Measurements from ENCODE around the gene ELF1. TPM values are rescaled to one million over a fixed set of nuclear protein-coding genes. Genes with fewer than 3 reads are reported as not detected.

Gene ELF1
- 10 to 100 TPM; 61.8 to 86.1 TPM for total RNA-seq

DNA sequence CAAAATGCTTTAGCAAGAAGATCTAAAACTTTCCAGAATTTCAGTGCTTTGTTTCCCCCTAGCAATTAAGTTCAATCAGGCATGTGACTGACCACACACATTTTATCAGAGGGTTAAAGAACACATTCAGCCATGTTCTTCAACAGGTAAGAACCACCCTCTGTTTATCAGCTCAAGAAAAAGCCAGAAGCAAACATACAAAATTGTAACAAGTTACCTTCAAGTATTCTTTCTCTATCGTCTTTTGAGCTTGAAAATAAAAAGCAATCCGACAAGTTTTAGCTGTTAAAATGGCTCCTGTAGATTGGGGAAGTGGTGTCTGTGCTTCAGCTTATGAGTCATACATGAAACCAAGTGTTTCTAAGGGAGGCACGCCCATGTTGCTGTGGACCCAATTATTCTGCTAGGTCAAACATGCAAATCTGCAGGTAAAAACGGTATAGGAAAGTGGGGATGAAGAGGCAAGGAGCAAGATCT is at the start of gene ELF1:
Gene ELF1 (minus strand): TSS at position 306 of the 477 bp plus-strand sequence. CDS start 37,262 bp downstream, outside the sequence.
- DNase-seq (ENCODE audit: low spot score): peak; percentile 78
- Mint-ChIP-seq H3K9me3 (no peaks in the 10 kb centered on the region), H3K27ac (peak within 1 kb of the TSS; percentile 91 to 97), H3K36me3 (peaks cover 10% of the 10 kb centered on the region), H3K27me3 (no peaks in the 10 kb centered on the region), H3K4me3 (peak within 1 kb of the TSS; percentile 84), H3K4me1 (ENCODE audit: low read depth in 2 of 2) (peaks cover 33 to 44% of the 10 kb centered on the region in 2 donors)
- peak; percentile 92 to 93 for ATAC-seq

DNA sequence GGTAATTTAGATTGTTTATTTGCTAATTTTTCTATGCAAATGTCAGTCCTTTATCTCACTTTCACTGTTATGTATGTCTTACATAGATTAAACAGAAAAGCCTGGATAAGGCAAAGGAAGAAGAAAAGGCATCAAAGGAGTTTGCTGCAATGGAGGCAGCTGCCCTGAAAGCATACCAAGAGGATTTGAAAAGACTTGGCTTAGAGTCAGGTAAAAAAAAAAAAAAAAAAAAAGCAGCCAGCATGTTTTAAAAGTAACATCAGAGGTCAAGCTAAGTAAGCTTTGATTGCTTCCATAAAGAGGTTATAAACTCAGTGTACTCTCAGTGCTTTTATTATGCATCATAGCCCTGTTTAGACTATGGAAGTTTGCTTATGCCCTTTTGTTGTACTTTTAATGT is 46.0 kb upstream of the ELF1 start:
- Mint-ChIP-seq H3K9me3 (no peaks in the 10 kb centered on the region), H3K36me3 (peaks cover 13% of the 10 kb centered on the region), H3K27me3 (no peaks in the 10 kb centered on the region)

DNA sequence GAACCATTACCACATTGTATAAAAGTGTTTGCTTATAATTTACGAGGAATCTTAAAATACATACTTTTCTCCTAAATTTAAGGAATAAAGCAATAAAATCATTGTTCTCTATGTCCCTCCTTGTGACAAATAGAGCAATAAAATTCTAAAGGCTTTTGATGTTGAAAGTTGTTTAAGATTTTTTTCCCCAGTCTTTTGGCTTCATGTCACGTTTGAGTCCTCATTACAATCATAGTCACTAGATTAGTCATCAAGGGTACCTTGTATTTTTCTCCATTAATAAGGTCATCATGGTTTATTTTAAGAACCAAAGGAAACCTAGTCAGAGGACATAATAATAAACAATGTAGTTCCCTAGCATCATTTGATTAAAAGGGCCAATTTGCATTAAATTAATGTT is 45.4 kb upstream of the ELF1 start:
- H3K4me3 Mint-ChIP-seq: no peak overlapping the region
- no peaks in the 10 kb centered on the region for H3K9me3 Mint-ChIP-seq
- H3K27ac Mint-ChIP-seq: no peak overlapping the region
- H3K4me1 Mint-ChIP-seq (ENCODE audit: low read depth in 2 of 2): peaks cover 19 to 21% of the 10 kb centered on the region in 2 donors
- peaks cover 11% of the 10 kb centered on the region for H3K36me3 Mint-ChIP-seq
- no peak for ATAC-seq
- H3K27me3 Mint-ChIP-seq: no peaks in the 10 kb centered on the region
- DNase-seq (ENCODE audit: low spot score): no peak

More for the DNA sequence above, 46.0 kb upstream of the ELF1 start:
- ATAC-seq (no peak), DNase-seq (ENCODE audit: low spot score) (no peak)
- peaks cover 13 to 17% of the 10 kb centered on the region in 2 donors for H3K4me1 Mint-ChIP-seq (ENCODE audit: low read depth in 2 of 2)
- no peak overlapping the region for H3K27ac Mint-ChIP-seq
- H3K4me3 Mint-ChIP-seq: no peak overlapping the region

DNA sequence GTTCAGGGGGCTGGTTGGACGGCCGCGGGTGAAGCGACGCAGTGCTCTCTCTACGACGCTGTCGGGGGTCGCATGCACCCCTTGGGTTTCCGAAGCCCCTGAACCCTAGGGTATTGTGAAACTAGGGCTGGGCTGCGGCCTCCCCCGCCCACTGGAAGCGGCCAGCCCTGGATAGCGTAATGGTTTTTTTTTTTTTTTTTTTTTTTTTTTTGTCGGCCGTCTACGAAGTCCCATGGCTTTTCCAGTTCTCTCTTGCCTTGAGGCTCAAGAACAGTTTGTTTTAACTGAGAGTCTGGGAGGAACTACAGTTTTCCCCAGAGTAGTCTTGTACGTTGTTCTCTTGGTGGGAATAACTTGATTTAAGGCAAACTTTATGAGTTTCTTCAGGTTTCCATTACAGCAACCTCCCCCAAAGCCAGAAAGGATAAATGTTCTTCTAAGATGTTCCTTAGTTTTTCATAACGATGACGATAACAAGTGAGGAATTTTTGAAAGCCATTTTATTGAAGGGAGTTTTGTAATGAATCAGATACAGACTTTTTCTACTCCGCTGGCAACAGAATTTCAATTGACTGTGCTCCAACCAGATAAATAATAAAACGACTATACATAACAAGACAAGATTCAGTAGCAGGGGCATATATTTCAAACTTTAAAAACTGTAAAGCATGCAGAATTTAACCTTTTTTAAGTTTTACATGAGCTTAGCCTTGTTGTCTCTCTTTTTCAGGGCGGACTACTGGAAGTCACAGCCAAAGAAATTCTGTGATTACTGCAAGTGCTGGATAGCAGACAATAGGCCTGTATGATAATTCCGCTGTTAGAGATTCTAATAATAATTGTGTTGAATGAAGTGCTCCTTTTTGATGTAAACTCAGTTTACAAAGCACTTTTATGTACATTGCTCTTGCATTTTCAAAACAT is 43.1 kb upstream of the ELF1 start:
- Mint-ChIP-seq H3K27ac (peak overlapping the region; percentile 97 to 98), H3K4me1 (ENCODE audit: low read depth in 2 of 2) (peaks cover 30 to 32% of the 10 kb centered on the region in 2 donors), H3K27me3 (no peaks in the 10 kb centered on the region), H3K9me3 (no peaks in the 10 kb centered on the region), H3K36me3 (peaks cover 3% of the 10 kb centered on the region), H3K4me3 (peak overlapping the region; percentile 97)
- peak; percentile 42 to 62 for ATAC-seq
- DNase-seq (ENCODE audit: low spot score): no peak

DNA sequence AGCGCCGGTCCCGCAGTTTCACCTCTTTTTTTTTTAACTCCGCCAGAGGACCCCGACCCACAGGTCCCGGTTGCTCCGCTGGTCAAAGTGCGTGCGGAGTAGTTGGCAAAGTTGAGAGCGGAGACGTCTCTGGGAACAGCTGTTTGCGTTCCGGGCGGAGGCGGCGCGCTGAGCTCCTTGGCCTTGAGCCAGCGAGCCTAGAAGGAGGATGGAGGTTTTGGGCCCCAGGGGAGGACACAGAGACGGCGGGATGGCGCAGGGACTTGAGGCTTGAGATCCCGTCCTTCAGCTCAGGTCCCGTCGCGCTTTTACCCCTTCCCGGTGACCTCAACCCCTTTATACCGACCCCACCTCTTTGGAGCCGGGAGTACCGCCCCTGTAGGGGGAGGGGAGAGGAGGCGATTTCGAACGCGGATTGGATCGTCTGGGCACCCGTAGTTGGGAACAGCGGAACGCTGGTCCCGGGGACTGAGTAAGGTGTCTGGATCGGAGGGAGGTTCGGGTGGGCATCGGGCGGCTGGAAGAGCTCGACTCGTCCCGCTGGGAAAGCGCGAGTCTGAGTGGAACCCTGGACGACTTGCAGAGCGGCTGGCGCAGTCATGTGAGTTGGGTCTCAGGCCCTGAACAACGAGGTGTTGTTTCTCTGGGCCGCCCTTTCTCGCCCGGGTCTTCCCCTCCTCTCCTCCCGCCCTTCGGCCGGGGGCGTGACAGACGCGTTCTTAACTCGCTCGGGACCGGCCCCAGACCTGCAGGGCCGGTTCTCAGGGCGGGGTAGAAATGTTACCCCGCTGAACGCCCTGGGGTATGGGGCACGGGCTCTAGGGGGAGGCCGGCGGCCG is 42.2 kb upstream of the ELF1 start, which contains the start of gene WBP4:
Gene WBP4 (plus strand): TSS at position 435 of the 839 bp plus-strand sequence. CDS start 165 bp downstream, at position 600.
- H3K4me1 Mint-ChIP-seq (ENCODE audit: low read depth in 2 of 2): peaks cover 35 to 38% of the 10 kb centered on the region in 2 donors
- H3K36me3 Mint-ChIP-seq: no peaks in the 10 kb centered on the region
- H3K27me3 Mint-ChIP-seq: no peaks in the 10 kb centered on the region
- H3K4me3 Mint-ChIP-seq: peak within 1 kb of the TSS; percentile 97
- peak within 1 kb of the TSS; percentile 97 to 98 for H3K27ac Mint-ChIP-seq
- no peaks in the 10 kb centered on the region for H3K9me3 Mint-ChIP-seq
- ATAC-seq: peak; percentile 87 to 88
- peak; percentile 95 for DNase-seq (ENCODE audit: low spot score)

DNA sequence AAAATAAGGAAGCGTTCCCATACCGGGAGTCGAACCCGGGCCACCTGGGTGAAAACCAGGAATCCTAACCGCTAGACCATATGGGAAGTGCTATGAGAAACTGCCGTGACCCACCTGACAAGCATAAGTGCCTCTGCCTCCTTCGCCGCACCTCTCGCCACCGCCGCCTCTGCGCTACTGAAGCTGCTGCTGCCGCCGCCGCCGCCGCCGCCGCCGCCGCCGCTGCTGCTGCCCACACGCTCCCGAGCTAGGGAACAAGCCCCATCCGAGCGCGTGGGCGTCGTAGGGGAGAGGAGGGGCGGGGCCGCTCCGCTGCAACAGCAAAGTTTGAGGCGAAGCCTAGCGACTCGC is 41.6 kb upstream of the ELF1 start:
- DNase-seq (ENCODE audit: low spot score) (peak; percentile 93), ATAC-seq (peak; percentile 72 to 79)
- no peaks in the 10 kb centered on the region for H3K27me3 Mint-ChIP-seq
- H3K9me3 Mint-ChIP-seq: no peaks in the 10 kb centered on the region
- H3K4me1 Mint-ChIP-seq (ENCODE audit: low read depth in 2 of 2): peaks cover 39 to 40% of the 10 kb centered on the region in 2 donors
- no peaks in the 10 kb centered on the region for H3K36me3 Mint-ChIP-seq
- peak overlapping the region; percentile 97 to 98 for H3K27ac Mint-ChIP-seq
- peak overlapping the region; percentile 97 for H3K4me3 Mint-ChIP-seq

DNA sequence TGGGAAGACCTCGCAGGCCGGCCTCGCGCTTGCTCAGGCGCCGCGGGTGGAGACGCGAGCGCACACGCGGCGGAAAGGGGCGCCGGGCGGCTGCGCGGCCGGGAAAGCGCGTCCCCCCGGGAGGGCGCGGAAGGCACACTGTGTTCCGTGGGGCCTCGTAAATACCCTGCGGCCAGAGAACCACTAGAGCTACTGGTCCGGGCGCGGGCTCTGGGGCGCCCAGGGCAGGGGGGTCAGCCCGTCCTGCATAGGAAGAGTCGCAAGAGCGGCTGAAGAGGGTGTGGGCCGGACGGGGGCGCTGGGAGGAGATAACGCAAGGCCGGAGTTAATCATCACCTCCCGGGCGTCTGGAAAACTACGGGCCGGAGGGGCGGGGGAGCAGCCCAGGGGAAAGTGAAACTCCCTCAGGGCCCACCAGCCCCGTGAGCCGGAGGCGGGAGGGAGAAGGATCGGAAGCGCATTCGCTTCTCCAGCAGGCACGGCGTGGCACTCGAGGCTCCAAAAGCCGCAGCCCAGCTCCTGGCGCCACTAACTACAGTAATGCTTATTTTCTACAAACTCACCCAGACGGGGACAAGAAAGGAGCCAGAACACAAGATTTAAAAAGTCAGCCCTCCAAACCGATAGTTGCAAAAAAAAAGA is 41.1 kb upstream of the ELF1 start:
- peaks cover 42% of the 10 kb centered on the region in 2 donors for H3K4me1 Mint-ChIP-seq (ENCODE audit: low read depth in 2 of 2)
- H3K27me3 Mint-ChIP-seq: no peaks in the 10 kb centered on the region
- H3K36me3 Mint-ChIP-seq: no peaks in the 10 kb centered on the region
- DNase-seq (ENCODE audit: low spot score) (peak; percentile 91), ATAC-seq (peak; percentile 68 to 77)
- H3K27ac Mint-ChIP-seq: peak overlapping the region; percentile 97 to 98
- H3K9me3 Mint-ChIP-seq: no peaks in the 10 kb centered on the region
- H3K4me3 Mint-ChIP-seq: peak overlapping the region; percentile 97

DNA sequence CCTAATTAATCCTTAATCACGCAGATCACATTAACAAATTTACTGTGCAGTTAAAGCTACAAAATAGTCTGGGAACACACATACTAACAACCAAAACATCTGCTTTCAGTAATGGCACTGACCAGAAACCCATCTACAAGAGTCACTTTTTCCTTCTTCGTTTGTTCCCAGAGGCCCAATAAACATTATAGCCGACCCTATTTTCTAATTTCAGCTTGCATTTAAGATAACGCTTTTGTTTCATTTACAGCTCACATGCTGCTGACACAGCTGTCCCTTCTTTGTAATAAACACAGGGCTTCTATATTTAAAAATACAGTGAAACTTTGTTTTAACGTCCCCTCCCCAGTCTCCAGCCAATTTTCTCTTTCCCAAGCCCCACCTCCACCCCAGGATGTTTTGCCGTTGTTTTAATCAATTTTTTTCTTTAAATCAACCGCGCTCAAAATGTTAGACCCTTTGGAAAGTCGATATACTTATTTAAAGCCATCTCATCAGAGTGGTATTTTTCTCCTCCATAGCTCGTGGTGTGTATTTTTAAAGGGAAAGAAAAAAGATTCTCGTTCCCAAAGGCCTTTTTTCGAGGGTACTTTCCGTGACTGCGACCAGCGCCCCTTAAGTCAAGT is 40.5 kb upstream of the ELF1 start:
- peak overlapping the region; percentile 97 for H3K4me3 Mint-ChIP-seq
- H3K36me3 Mint-ChIP-seq: no peaks in the 10 kb centered on the region
- H3K27ac Mint-ChIP-seq: peak overlapping the region; percentile 97 to 98
- H3K4me1 Mint-ChIP-seq (ENCODE audit: low read depth in 2 of 2): peaks cover 48% of the 10 kb centered on the region in 2 donors
- no peaks in the 10 kb centered on the region for H3K27me3 Mint-ChIP-seq
- DNase-seq (ENCODE audit: low spot score): no peak
- no peak for ATAC-seq
- H3K9me3 Mint-ChIP-seq: no peaks in the 10 kb centered on the region

DNA sequence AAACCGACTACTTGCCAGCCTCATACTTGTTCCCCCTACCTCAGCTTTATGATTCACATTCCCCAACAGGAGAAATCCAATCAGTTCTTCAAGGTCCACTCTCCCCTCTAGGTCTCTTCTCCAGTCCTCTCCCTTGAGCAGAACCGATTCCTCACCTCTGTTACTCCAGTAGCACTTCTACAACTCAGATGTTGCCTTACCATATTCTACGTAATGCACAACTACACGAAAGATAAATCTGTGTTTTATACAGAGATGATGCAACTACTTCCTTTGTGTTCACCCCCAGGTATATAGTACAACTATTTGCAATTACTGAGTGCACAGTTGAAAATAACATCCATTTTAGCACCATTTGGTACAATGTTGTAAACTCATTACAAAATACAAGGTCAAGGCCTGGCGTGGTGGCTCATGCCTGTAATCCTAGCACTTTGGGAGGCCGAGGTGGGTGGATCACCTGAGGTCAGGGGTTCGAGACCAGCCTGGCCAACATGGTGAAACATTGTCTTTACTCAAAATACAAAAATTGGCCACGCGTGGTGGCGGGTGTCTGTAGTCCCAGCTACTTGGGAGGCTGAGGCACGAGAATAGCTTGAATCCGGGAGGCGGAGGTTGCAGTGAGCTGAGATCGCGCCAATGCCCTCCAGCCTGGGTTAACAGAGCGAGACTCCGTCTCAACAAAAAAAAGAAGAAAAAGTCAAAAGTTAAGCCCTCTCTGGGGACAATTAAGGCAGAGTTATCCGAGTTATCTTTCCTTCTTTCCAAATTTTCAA is 39.4 kb upstream of the ELF1 start:
- ATAC-seq (no peak), DNase-seq (ENCODE audit: low spot score) (no peak)
- H3K4me1 Mint-ChIP-seq (ENCODE audit: low read depth in 2 of 2): peaks cover 49 to 59% of the 10 kb centered on the region in 2 donors
- H3K27ac Mint-ChIP-seq: peak overlapping the region; percentile 97 to 98
- H3K9me3 Mint-ChIP-seq: no peaks in the 10 kb centered on the region
- H3K36me3 Mint-ChIP-seq: no peaks in the 10 kb centered on the region
- no peaks in the 10 kb centered on the region for H3K27me3 Mint-ChIP-seq
- peak overlapping the region; percentile 97 for H3K4me3 Mint-ChIP-seq

DNA sequence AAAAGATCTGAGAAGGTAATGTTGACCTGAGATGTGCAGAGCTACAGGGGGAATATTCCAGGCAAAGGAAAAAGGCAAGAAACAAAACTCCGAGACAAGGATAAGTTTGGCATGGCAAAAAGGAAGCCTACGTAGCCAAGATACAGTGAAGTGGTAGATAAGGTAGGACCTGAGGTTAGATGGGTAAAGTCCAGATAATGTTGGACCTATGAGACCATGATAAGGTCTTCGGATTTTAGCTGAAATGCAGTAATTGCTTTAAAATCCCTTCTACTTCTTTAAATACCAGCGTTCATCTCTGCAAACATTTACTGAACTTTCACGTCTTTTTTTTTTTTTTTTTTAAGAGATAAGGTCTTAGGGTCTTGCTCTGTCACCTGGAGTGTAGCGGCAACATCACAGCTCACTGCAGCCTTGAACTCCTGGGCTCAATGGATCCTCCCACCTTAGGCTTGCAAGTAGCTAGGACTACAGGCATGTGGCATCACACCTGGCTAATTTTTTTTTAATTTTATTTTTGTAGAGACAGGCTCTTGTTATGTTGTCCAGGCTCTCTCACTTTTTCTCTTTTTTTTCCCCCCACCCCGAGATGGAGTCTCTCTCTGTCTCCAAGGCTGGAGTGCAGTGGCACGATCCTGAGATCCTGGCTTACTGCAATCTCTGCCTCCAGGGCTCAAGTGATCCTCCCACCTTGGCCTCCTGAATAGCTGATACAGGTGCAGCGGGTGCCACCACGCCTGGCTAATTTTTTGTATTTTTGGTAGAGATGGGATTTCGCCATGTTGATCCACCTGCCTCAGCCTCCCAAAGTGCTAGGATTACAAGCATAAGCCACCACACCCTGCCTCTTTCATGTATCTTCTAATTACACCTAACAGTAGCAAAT is 38.0 kb upstream of the ELF1 start:
- Mint-ChIP-seq H3K4me1 (ENCODE audit: low read depth in 2 of 2) (peaks cover 43 to 55% of the 10 kb centered on the region in 2 donors), H3K36me3 (no peaks in the 10 kb centered on the region), H3K9me3 (no peaks in the 10 kb centered on the region), H3K4me3 (no peak overlapping the region), H3K27ac (peak overlapping the region in 1 of 2 donors; percentile 23), H3K27me3 (no peaks in the 10 kb centered on the region)
- DNase-seq (ENCODE audit: low spot score): no peak
- no peak for ATAC-seq

DNA sequence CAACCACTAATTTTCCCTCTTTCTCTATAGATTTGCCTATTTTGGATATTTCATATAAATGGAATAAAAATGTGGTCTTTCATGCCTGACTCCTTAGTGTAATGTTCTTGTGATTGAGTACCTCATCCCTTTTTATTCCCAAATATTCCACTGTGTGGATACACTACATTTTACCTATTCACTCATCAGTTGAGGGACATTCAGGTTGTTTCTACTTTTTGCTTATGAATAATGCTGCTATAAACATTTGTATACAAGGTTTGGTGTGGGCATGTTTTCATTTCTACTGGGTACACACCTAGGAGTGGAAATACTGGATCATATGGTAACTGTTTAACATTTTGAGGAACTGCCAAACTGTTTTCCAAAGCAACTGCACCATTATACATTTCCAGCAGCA is 37.1 kb upstream of the ELF1 start:
- H3K9me3 Mint-ChIP-seq: no peaks in the 10 kb centered on the region
- no peak for ATAC-seq
- H3K36me3 Mint-ChIP-seq: no peaks in the 10 kb centered on the region
- peak overlapping the region in 1 of 2 donors; percentile 23 for H3K27ac Mint-ChIP-seq
- H3K4me3 Mint-ChIP-seq: no peak overlapping the region
- peaks cover 43 to 54% of the 10 kb centered on the region in 2 donors for H3K4me1 Mint-ChIP-seq (ENCODE audit: low read depth in 2 of 2)
- DNase-seq (ENCODE audit: low spot score): no peak
- no peaks in the 10 kb centered on the region for H3K27me3 Mint-ChIP-seq
